Measurements from ENCODE around the gene TMEM260. TPM values are rescaled to one million over a fixed set of nuclear protein-coding genes. Genes with fewer than 3 reads are reported as not detected.

Gene TMEM260
- total RNA-seq = 27.0 TPM

- DNase-seq (ENCODE audit: low spot score) (peak; percentile 90), ATAC-seq (peak; percentile 98)
- intact Hi-C loops (cut with DNase I) = no loop called here
These were observed at the start of gene TMEM260 for GRCh38 chr14:56579345-56580220. TMEM260 (plus strand) TSS chr14:56579798; CDS start chr14:56579915, 117 bp downstream.

- ATAC-seq = no peak
- DNase-seq (ENCODE audit: low spot score) = no peak
- intact Hi-C loops (cut with DNase I) = no loop called here
These were observed 47.1 kb upstream of the TMEM260 start for GRCh38 chr14:56532546-56532945.

GRCh38 chr14:56534656-56535055 is 44.9 kb upstream of the TMEM260 start:
- ATAC-seq (no peak), DNase-seq (ENCODE audit: low spot score) (no peak)
- intact Hi-C loops (cut with DNase I) = no loop called here

- no peak for DNase-seq (ENCODE audit: low spot score)
- intact Hi-C loops (cut with DNase I) = no loop called here
- no peak for ATAC-seq
These were observed 39.7 kb upstream of the TMEM260 start for GRCh38 chr14:56539862-56540261.

GRCh38 chr14:56543436-56543835 is 36.2 kb upstream of the TMEM260 start:
- intact Hi-C loops (cut with DNase I) = no loop called here
- no peak for ATAC-seq

GRCh38 chr14:56549721-56550120 is 29.9 kb upstream of the TMEM260 start:
- no peak for ATAC-seq
- intact Hi-C loops (cut with DNase I) = no loop called here

More at GRCh38 chr14:56543436-56543835, 36.2 kb upstream of the TMEM260 start:
- DNase-seq (ENCODE audit: low spot score) = no peak

GRCh38 chr14:56552615-56553014 is 27.0 kb upstream of the TMEM260 start:
- DNase-seq (ENCODE audit: low spot score) = no peak
- no peak for ATAC-seq
- intact Hi-C loops (cut with DNase I) = no loop called here

More at GRCh38 chr14:56549721-56550120, 29.9 kb upstream of the TMEM260 start:
- no peak for DNase-seq (ENCODE audit: low spot score)

GRCh38 chr14:56554301-56554700 is 25.3 kb upstream of the TMEM260 start:
- no peak for DNase-seq (ENCODE audit: low spot score)
- no peak for ATAC-seq
- intact Hi-C loops (cut with DNase I) = no loop called here

GRCh38 chr14:56555921-56556570 is 23.6 kb upstream of the TMEM260 start:
- intact Hi-C loops (cut with DNase I) = no loop called here
- DNase-seq (ENCODE audit: low spot score) (no peak), ATAC-seq (no peak)

- DNase-seq (ENCODE audit: low spot score) = no peak
- intact Hi-C loops (cut with DNase I) = no loop called here
- ATAC-seq = no peak
These were observed 20.4 kb upstream of the TMEM260 start for GRCh38 chr14:56559182-56559581.

GRCh38 chr14:56561606-56562005 is 18.0 kb upstream of the TMEM260 start:
- intact Hi-C loops (cut with DNase I) = no loop called here
- ATAC-seq = no peak

GRCh38 chr14:56562883-56563282 is 16.7 kb upstream of the TMEM260 start:
- ATAC-seq (no peak), DNase-seq (ENCODE audit: low spot score) (no peak)
- intact Hi-C loops (cut with DNase I) = no loop called here

More at GRCh38 chr14:56561606-56562005, 18.0 kb upstream of the TMEM260 start:
- DNase-seq (ENCODE audit: low spot score) = no peak

- DNase-seq (ENCODE audit: low spot score) (no peak), ATAC-seq (no peak)
- intact Hi-C loops (cut with DNase I) = no loop called here
These were observed 10.4 kb upstream of the TMEM260 start for GRCh38 chr14:56569174-56569573.

- no peak for DNase-seq (ENCODE audit: low spot score)
- no peak for ATAC-seq
- intact Hi-C loops (cut with DNase I) = no loop called here
These were observed 9.3 kb upstream of the TMEM260 start for GRCh38 chr14:56570295-56570694.

GRCh38 chr14:56580221-56580711 is 668 bp downstream of the TMEM260 start:
- ATAC-seq = no peak
- DNase-seq (ENCODE audit: low spot score) = no peak
- intact Hi-C loops (cut with DNase I) = no loop called here

- ATAC-seq (no peak), DNase-seq (ENCODE audit: low spot score) (no peak)
- intact Hi-C loops (cut with DNase I) = no loop called here
These were observed 1.6 kb downstream of the TMEM260 start for GRCh38 chr14:56581041-56581727.

- DNase-seq (ENCODE audit: low spot score) = no peak
- ATAC-seq = no peak
- intact Hi-C loops (cut with DNase I) = no loop called here
These were observed 6.0 kb downstream of the TMEM260 start for GRCh38 chr14:56585461-56586084.

- intact Hi-C loops (cut with DNase I) = no loop called here
- DNase-seq (ENCODE audit: low spot score) = no peak
- ATAC-seq = no peak
These were observed 8.1 kb downstream of the TMEM260 start for GRCh38 chr14:56587701-56588100.

GRCh38 chr14:56590535-56590960 is 10.9 kb downstream of the TMEM260 start:
- no peak for ATAC-seq
- intact Hi-C loops (cut with DNase I) = no loop called here
- no peak for DNase-seq (ENCODE audit: low spot score)

All from sciatic nerve (tissue), 2 donors.